CD14-positive monocyte (primary cell): Measurements from ENCODE around the gene TMA7. TPM values are rescaled to one million over a fixed set of nuclear protein-coding genes. Genes with fewer than 3 reads are reported as not detected.

Source experiments
- DNase-seq, 3 donors: peaks; one replicate each; pipeline ENCODE4 v3.0.0-alpha.2; 2011 to 2022
- H2AFZ ChIP-seq: 2 replicates; pipeline ENCODE4 v1.6.0; 2012; ENCODE audit warnings: mild to moderate bottlenecking, low read depth, low read length, inconsistent platforms; ENCODE audit not compliant: insufficient read depth, poor library complexity, severe bottlenecking
- H3K27ac ChIP-seq, 2 donors: 1 replicate in 1 of 2; 2 replicates in 1 of 2; pipeline ENCODE4 v1.5.1; 2012 to 2013; ENCODE audit warnings: low read length in 2 of 2, control low read depth in 1 of 2, inconsistent platforms in 1 of 2, low read depth in 1 of 2, mild to moderate bottlenecking in 1 of 2
- H3K27me3 ChIP-seq, 2 donors: one replicate each; pipeline versions ENCODE4 v1.6.0 to v1.6.1; 2011 to 2013; ENCODE audit warnings: low read length in 2 of 2; ENCODE audit not compliant: control insufficient read depth in 2 of 2, insufficient read depth in 2 of 2
- H3K36me3 ChIP-seq, 2 donors: replicated peaks in 1 of 2; 1 replicate in 1 of 2; 2 replicates in 1 of 2; pipeline versions ENCODE4 v1.5.1 to v1.6.1; 2012 to 2013; ENCODE audit warnings: low read length in 2 of 2, control low read depth in 1 of 2, inconsistent platforms in 1 of 2, mild to moderate bottlenecking in 1 of 2; ENCODE audit not compliant: insufficient read depth in 2 of 2, control insufficient read depth in 1 of 2
- H3K4me1 ChIP-seq, 2 donors: 1 replicate in 1 of 2; 2 replicates in 1 of 2; pipeline versions ENCODE4 v1.5.1 to v1.6.1; 2012 to 2013; ENCODE audit warnings: low read length in 2 of 2, control low read depth in 1 of 2, inconsistent platforms in 1 of 2, mild to moderate bottlenecking in 1 of 2, moderate library complexity in 1 of 2; ENCODE audit not compliant: insufficient read depth in 2 of 2, control insufficient read depth in 1 of 2
- H3K4me2 ChIP-seq: replicated peaks from 2 replicates; pipeline ENCODE3; 2012; ENCODE audit warnings: low read length, moderate library complexity, mild to moderate bottlenecking; ENCODE audit not compliant: poor library complexity, severe bottlenecking; ENCODE audit errors: extremely low read depth
- H3K4me3 ChIP-seq, 3 experiments: fragments of 200-600 bp in 1 of 3; sonication (generic) in 1 of 3; replicated peaks in 1 of 3; 1 replicate in 2 of 3; 2 replicates in 1 of 3; pipeline ENCODE4 v1.5.1; 2011 to 2013; ENCODE audit warnings: low read length in 3 of 3, mild to moderate bottlenecking in 3 of 3, control low read depth in 2 of 3, low read depth in 2 of 3, inconsistent platforms in 1 of 3, moderate library complexity in 1 of 3
- H3K79me2 ChIP-seq: 2 replicates; pipeline ENCODE4 v1.6.0; 2012; ENCODE audit warnings: mild to moderate bottlenecking, control low read depth, inconsistent platforms, low read length, moderate library complexity; ENCODE audit not compliant: insufficient read depth
- H3K9ac ChIP-seq: 2 replicates; pipeline ENCODE4 v1.6.0; 2017; ENCODE audit warnings: low read length, mild to moderate bottlenecking; ENCODE audit not compliant: insufficient read depth, poor library complexity, severe bottlenecking
- H3K9me3 ChIP-seq, 2 donors: replicated peaks in 1 of 2; 1 replicate in 1 of 2; 2 replicates in 1 of 2; pipeline versions ENCODE4 v1.5.1 to v1.6.1; 2012 to 2013; ENCODE audit warnings: low read length in 2 of 2, control low read depth in 1 of 2; ENCODE audit not compliant: control insufficient read depth in 1 of 2, insufficient read depth in 1 of 2
- H4K20me1 ChIP-seq: 2 replicates; pipeline ENCODE4 v1.6.0; 2012; ENCODE audit warnings: mild to moderate bottlenecking, low read length, control low read depth, moderate library complexity; ENCODE audit not compliant: insufficient read depth
- H3K27ac Mint-ChIP-seq, 7 donors: one replicate each; pipeline ENCODE4 v1.8.0; 2020; ENCODE audit warnings: mild to moderate bottlenecking in 7 of 7, mixed read lengths in 7 of 7, moderate library complexity in 6 of 7, inconsistent platforms in 2 of 7
- H3K27me3 Mint-ChIP-seq, 3 donors: one replicate each; pipeline ENCODE4 v1.8.0; 2021 to 2022; ENCODE audit warnings: low read depth in 3 of 3, mild to moderate bottlenecking in 3 of 3, mixed read lengths in 3 of 3, moderate library complexity in 3 of 3, inconsistent platforms in 1 of 3
- H3K36me3 Mint-ChIP-seq, 2 donors: one replicate each; pipeline ENCODE4 v1.8.0; 2020; ENCODE audit warnings: mixed read lengths in 2 of 2, inconsistent platforms in 1 of 2, mild to moderate bottlenecking in 1 of 2
- H3K4me1 Mint-ChIP-seq: one replicate; pipeline ENCODE4 v1.8.0; 2020; ENCODE audit warnings: mild to moderate bottlenecking, mixed read lengths
- H3K4me3 Mint-ChIP-seq, 2 donors: one replicate each; pipeline ENCODE4 v1.8.0; 2020; ENCODE audit warnings: mild to moderate bottlenecking in 2 of 2, mixed read lengths in 2 of 2, moderate library complexity in 1 of 2
- H3K9me3 Mint-ChIP-seq, 7 donors: one replicate each; pipeline ENCODE4 v1.8.0; 2020 to 2022; ENCODE audit warnings: mixed read lengths in 7 of 7, mild to moderate bottlenecking in 6 of 7, moderate library complexity in 6 of 7, inconsistent platforms in 2 of 7
- CTCF ChIP-seq: fragments of 200-600 bp; IDR thresholded peaks from one replicate; pipeline ENCODE4 v1.8.0; 2022; ENCODE audit warnings: antibody characterized with exemption, mild to moderate bottlenecking
- WGBS: methylation state at CpG from one replicate; pipeline ENCODE4 v1.1.5; 2013; ENCODE audit warnings: missing lambda C conversion rate; ENCODE audit not compliant: insufficient coverage; 5-methylcytosine and 5-hydroxymethylcytosine counted together
- intact Hi-C, 2 donors: fragments of 100-400 bp; cut with micrococcal nuclease; formaldehyde crosslinking; loops; one replicate each; pipeline versions ENCODE4 v1.15.0 to v1.15.1; 2023
- polyA plus RNA-seq, 3 donors: library from polyadenylated mRNA; depleted of rRNA in 1 of 3; unstranded in 2 of 3; stranded (reverse) in 1 of 3; fragments of 300-500 nt in 2 of 3; fragments of >200 nt in 1 of 3; fragmentation: Illumina TruSeq in 2 of 3; gene quantifications; 1 replicate in 2 of 3; 2 replicates in 1 of 3; pipeline ENCODE4 v1.2.3, GENCODE V29; 2012 to 2021

The TMA7 gene
- polyA plus RNA-seq, 3 donors = 301 to 559 (median 478) TPM

GRCh38 chr3:48476426-48477053 lies 36.5 kb downstream of the TMA7 start:
- intact Hi-C loops = no loop called here
- 96% methylated on average over 9 of the region's 9 CpGs for WGBS
- no peaks in the 10 kb centered on the region for H3K27me3 ChIP-seq

GRCh38 chr3:48477959-48478520 lies 38.0 kb downstream of the TMA7 start:
- Histone ChIP-seq H3K9me3 (no peaks in the 10 kb centered on the region), H3K27ac (no peak overlapping the region), H3K4me1 (peaks cover 8% of the 10 kb centered on the region in 2 donors), H4K20me1 (peaks cover 19% of the 10 kb centered on the region), H2AFZ (no peak overlapping the region), H3K4me2 (no peak overlapping the region), H3K9ac (no peak overlapping the region), H3K4me3 (no peak overlapping the region), H3K79me2 (peaks cover 5% of the 10 kb centered on the region), H3K27me3 (no peaks in the 10 kb centered on the region), H3K36me3 (peaks cover 16 to 50% of the 10 kb centered on the region in 2 donors)
- peak overlapping the region in 2 of 7 donors; percentile 57 to 59 for H3K27ac Mint-ChIP-seq
- H3K4me1 Mint-ChIP-seq = peaks cover 18% of the 10 kb centered on the region
- intact Hi-C loops = no loop called here
- H3K36me3 Mint-ChIP-seq = peaks cover 44 to 71% of the 10 kb centered on the region in 2 donors
- no peak for TF ChIP-seq CTCF
- H3K4me3 Mint-ChIP-seq = no peak overlapping the region
- peaks cover 0 to 1% (median 0%) of the 10 kb centered on the region in 3 donors for H3K27me3 Mint-ChIP-seq
- 95% methylated on average over 6 of the region's 9 CpGs for WGBS
- no peak for DNase-seq
- no peaks in the 10 kb centered on the region for H3K9me3 Mint-ChIP-seq

More at GRCh38 chr3:48476426-48477053, 36.5 kb downstream of the TMA7 start:
- DNase-seq = no peak
- Mint-ChIP-seq H3K9me3 (no peaks in the 10 kb centered on the region), H3K36me3 (peaks cover 43 to 63% of the 10 kb centered on the region in 2 donors), H3K27ac (peak overlapping the region in 2 of 7 donors; percentile 35 to 36), H3K4me1 (peaks cover 23% of the 10 kb centered on the region), H3K27me3 (peaks cover 0 to under 1% (median 0%) of the 10 kb centered on the region in 3 donors), H3K4me3 (no peak overlapping the region)
- Histone ChIP-seq H3K36me3 (peaks cover 16 to 50% of the 10 kb centered on the region in 2 donors), H4K20me1 (peaks cover 19% of the 10 kb centered on the region), H3K4me2 (no peak overlapping the region), H2AFZ (no peak overlapping the region), H3K27ac (no peak overlapping the region), H3K4me1 (peaks cover 18 to 23% of the 10 kb centered on the region in 2 donors), H3K9me3 (no peaks in the 10 kb centered on the region), H3K4me3 (no peak overlapping the region), H3K9ac (no peak overlapping the region), H3K79me2 (peaks cover 17% of the 10 kb centered on the region)
- TF ChIP-seq CTCF = no peak
